GM18502 (cell line): Measurements from ENCODE around the gene HES5.

Source experiments
- ATAC-seq: cut with Tn5 transposase; IDR thresholded peaks from one replicate; pipeline ENCODE4 v1.9.1; 2021; ENCODE audit warnings: mild to moderate bottlenecking; ENCODE audit not compliant: unreplicated experiment, poor library complexity

The HES5 gene

DNA sequence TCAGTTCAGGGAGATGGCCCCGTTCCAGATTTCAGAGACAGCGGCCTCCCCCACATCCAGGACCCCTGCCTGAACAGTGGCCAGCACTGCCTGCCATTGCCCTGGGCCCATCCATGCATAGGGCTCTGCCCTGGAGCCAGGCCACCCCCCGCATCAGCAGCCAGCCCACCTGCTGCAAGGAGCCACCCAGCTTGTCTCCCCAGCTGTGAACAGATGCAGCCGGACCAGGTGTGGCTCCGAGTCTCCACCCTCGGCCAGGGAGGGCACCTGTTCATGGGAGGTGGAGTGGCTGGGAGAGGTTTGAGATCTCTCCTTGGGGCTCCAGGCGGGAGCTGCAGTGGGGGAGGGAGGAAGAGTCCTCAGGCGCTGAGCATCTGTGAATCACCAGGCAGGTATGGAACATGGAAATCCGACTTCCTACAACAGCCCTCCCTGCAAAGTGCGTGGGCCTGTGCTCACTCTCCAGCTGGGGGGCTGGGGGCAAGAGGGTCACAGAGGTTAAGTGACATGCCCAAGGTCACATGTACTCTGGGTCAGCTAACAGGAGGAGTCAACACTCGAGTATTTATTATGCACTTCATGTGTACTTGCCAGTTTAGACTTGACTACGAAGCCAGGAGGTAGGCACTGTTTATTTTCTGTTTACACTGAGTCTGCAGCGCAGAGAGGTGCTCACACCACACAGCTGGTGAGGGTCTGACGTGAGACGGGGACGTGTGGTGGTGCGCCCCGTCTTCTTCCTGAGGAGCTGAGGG, 4.8 kb upstream of the HES5 start:
- ATAC-seq = no peak

DNA sequence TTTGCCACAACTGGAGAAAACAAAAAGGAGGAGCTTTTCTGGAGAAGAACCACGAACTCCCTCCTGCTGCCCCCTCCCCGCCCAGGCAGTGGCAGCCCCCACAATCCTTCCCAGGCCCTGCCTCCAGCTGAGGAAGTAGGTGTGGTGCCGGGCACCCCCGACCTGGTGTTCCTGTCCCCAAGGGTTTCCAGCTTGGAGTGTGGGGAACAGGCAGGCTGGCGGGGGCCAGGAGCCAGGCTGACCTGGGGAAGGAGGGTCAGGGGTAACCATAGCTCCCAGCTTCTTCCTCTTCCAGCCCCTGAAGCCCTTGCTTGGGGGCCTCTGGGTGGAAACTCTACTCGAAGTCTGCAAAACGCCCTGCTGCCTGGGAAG, 4.2 kb upstream of the HES5 start:
- ATAC-seq = no peak

DNA sequence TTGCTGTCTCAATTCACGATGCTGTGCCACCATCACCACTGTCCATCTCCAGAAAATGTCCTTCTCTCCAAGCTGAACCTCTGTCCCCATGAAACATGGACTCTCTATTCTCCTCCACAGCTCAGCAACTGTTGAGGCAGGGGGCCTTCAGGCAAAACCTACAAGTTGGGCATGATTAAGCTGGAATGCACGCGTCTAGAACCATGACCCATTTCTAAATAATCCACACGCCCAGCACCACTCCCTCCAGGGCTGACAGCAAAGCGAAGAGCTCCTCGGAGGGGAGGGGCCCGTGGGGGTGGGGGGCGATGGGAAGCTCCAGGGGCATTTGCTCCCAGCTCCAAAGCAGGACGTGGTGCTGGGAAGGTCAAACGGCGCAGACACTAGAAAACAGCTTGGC, 3.3 kb upstream of the HES5 start:
- ATAC-seq = no peak

DNA sequence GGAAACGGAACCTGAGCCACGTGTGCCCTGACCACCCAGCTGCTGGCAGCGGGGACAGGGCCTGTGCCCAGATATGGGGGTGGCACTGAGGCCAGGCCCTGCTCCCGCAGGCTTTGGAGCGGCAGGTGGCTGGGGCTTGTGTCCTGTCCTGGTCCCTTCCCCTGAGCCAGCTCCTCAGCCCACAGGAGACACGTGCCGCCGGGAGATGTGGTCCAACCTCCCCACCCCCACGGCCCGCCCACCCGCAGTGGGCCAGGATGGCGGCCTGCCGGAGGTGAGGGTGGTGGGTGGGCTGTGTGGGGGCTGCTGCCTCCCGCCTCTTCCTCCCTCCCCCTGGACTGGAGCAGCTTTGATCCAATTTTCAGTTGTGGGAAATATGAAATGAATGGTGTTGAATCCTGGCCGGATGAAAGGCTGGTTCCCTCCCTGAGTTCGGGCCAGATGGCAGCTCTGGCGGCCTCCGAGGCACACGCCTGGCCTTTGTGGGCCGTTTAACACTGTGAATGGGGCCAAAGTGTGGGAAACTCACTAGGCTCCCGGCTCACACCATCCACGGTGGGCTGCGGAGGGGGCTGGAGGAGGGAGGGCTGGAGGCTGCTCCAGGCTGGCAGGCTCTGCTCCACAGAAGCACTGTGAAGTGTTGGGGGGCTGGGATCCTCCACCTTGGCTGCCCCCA, 2.6 kb upstream of the HES5 start:
- no peak for ATAC-seq

DNA sequence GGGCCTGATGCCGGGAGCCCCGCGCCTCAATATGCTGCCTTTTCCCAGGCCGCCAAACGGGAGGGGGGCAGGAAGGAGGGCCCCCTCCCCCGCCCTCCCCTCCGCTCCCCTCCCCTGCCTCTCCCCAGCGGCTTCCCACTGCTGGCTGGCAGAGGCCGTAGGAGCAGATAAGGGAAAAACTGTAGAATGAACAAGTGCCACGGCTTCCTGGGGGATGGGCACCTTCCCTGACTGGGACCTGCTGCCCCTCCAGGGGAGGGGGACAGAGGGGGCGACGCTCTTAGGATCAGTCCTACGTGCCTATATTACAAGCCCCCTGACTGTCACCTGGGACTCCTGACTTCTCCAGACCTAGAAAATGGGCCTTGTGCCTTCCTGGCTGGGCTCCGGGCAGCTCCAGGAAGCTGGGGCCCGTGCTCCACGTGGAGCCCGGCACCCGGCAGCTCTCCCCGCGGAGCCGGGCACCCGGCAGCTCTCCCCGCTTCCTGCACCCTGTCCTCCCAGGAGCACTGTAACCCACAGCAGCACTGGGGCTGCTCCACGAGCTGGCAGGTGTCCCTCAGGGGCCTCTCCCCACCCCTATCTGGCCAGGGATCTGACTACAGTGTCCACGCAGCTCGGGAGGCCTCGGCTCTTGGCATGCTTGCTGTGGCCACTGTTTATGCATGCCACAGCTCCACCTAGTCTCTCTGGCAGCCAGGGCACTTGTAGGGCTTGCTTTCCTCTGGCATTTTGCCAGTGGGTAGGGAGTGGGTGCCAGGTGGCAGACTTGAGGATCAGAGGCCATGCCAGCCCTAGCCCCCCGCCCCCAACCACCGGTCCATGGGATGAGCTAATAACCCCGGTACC, 674 bp upstream of the HES5 start:
- ATAC-seq = no peak

DNA sequence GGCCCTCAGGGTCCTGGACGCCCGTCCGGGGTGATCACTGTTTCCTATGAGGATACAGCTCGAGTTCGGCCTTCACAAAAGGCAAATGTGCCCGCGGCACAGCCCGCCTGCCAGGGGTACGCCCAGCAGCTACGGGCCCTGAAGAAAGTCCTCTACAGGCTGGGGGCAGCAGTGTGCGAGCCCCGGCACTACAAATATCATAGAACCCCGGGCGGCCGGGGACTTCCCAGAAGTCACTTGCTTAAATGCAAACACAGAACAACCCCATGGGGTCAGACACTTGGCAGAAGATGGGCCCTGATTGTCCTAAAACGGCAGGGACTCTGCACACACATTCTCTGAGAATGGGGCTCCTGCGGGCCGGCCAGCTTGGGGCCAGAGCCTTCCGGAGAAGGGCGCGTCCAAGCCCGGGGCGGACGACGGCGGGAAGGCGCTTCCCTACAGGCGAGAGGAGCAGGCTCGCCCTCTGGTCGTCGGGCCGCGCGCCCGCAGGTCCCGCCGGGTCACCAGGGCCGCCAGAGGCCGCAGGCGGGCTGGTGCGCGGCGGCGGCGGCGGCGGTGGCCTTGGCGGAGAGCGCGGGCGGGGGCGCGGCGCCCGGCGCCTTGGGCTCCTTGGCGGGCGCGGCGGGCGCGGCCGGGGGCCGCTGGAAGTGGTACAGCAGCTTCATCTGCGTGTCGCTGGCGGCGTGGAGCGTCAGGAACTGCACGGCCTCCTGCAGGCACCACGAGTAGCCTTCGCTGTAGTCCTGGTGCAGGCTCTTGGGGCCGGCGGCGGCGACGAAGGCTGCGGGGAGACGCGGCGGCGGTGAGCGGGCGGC, 888 bp downstream of the HES5 start:
- no peak for ATAC-seq

DNA sequence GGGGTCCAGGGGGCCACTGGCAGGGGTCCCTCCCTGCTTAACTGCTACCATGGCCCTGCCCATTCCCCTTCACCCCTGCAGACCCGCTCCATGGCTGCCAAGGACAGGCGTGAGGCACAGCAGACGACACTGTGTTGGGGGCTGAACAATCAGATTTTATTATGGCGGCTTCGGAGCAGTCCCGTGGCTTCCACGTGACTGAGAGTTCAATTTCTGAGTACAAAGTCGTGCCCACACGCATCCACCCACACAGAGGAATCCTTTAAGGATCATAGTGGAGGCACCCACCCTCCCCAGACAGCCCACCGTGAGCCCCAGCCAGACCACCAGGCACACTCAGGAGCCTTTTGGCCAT, 1.5 kb downstream of the HES5 start:
- ATAC-seq = no peak

DNA sequence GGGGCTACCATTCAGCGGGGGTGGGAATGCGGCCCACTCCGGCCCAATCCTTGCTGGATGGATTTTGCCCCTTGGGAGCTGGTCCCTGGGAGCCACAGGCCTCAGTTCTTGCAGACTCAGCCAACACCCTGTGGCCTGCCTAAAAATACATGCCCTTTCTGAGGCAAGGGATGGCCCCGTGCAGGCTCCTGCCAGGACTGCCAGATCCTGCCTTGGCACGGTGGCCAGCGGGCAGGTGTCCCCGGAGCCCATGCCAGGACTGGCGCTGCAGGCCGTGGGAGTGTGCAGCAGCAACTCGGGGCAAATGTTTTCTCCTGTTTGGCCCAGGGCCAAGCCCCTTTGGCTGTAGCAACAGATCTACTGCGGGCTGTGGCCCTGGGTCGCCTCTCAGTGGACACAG, 2.0 kb downstream of the HES5 start:
- no peak for ATAC-seq

DNA sequence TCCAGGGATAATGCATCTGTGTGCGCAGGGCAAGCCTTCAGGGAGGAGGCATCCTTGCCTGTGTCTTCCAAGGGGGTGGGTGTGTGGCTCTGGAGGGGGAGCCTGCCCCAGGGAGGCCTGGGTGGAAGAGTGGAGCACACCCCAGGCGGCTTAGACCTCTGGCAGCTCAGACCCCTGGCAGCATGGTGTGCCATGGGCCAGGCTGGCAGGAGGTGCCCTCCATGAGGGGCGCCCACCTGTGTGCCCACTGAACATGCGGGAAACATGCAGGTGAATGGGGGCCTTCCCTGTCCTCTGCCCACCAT, 2.6 kb downstream of the HES5 start:
- ATAC-seq = no peak

DNA sequence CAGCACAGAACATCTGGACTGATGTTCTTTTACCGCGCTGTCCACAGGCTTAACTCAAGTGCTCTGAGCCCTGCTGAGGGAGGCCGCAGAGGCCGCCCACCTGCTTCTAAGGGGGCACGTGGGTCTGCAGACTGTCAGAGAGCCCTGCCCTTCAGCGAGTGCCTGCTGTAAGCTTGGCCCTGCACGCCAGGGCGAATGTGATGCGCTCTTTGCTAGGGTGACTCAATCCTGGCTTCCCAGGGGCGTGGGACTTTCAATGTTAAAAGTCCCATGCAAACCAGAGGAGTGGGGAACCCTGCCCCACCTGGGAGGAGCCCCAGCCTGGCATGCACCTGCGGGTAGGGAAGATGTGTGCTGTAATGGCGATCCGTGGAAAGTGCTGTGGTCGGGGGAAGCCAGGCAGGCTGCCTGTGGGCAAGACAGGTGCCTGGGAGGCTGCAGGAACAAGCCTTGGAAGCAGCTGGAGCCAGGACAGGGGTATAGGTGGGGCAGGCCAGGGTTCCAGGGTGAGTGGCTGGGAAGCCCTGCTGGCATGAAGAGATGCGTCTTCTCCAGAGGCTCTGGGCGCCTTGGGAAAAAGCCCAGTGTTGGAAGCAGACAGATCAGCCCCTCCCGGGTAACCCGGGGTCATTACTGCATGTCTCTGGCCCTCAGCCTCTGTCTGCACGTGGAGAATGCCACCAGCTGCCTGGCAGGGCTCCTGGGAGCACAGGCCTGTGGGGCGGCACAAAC, 3.1 kb downstream of the HES5 start:
- ATAC-seq = peak; percentile 38

DNA sequence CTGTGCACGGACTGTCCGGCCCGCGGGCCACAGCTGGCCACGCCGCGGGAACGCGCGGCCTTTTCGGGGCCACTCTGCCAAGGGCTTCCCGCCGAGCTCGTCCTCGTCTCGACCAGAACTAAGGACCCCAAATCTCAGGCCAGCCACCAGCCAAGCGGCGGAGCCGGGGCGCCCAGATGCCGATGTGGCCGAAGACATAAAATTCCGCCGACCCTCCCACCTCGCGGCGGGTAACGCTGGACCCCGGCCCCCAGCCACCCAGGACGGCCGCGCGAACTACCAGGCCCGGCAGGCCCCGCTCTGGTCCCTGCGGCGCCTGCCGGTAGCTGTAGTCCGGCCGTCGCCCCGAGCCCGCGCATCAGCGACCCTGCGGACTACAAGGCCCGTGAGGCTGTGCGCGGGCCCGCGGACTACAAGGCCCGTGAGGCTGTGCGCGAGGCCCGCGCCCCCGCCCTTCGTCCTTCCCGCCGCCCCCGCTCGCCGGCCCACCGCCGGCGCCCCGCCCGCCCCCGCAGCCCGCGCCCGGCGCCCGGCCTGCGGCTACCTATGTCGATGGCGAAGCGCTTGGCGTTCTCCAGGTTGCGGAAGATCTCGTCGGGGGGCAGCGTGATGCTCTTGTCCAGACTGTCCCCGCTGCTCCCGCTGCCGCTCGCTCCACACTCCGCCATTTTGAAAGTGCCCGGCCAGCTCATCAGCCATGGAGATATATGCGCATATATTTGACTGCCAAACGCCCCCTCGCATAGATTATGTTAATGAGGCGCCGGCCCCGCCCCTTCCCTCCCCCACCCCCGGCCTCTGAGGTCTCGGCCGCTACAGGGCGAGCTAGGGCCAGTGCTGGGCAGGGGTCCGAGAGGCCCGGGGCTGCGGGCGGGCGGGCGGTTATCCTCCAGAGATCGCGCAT, 3.9 kb downstream of the HES5 start, which contains the start of gene PANK4:
PANK4 (minus strand) TSS at position 677 of the 904 bp plus-strand sequence; CDS start at position 668, 9 bp downstream.
- peak; percentile 82 for ATAC-seq

DNA sequence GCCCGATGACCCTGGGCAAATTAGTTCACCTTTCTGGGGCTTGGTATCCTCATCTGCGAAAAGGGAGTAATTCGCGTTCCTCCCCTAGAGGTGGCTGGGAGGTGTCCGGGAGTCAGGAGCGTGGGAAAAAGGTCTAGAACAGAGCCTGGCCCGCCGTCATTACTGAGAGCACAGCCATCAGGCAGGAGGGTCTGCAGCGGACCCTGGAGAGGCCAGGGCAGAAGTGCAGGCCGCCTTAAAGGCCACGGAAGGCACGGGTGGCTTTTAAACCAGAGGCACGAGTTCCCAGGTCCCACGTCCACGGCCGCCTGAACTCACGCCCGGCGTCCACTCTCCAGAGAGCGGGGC, 4.5 kb downstream of the HES5 start:
- no peak for ATAC-seq

DNA sequence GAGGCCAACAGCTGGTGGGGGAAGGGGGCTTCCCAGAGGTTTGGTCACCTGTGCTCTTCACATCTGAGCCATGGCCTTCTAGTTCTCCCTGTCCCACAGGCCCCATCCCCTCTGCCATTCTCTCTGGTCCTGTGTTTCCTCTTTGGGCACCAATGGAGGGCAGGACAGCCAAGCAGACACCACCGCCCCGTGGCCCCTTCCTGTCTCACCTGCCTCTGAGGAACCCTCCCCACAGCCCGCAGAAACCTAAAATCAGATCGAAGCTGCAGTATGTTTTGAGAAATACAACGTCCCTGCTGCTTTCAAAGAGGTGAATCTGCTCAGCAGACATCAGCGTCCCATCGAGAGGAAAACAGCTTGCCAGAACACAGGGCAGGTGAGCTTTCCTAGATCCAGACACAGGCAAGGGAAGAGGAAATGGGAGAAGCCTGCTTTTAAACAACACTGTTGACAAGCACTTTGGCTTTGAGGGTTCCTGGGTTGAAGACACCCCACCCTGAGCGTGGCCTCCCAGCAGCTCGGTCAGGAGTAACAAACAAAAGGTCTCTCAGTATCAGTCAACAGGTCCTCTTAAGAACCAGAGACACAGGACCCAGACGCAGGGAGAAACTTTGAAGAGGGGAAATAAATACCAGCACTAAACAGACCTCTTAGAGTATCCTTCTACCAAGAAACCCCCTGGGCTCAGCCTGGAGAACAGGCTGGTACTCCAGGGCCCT, 6.0 kb downstream of the HES5 start:
- ATAC-seq = no peak

DNA sequence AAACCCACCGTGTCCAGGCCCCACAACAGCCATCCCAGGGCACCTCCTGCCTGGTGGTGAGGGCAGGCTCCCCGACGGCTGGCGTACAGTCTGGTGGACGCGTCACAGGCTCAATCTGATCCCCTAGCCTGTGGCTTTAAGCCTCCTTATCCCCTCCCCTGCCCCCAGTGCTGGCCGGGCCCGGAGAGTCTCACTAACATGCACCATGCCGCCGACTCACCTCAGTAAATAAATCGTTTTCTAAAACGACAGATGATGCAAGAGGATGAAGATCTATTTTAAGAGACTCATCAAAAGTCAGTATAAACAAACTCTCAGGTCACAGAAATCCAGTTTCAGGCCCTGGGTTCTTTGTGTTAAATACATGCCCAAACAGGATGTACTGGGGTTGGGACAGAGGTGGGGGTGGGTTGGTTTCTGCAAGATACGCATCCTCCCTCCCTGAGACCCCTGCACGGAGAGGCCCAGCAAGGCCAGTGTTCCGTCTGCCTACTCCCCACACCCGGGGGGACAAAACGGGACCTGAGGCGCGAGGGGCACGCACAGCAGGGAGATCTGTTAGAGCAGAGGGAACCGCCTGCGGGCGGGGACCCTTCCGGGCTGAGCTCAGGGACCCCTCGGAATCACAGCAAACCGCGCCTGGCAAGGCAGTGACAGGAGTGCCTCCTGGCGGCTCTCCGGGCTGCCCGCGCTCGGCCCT, 6.7 kb downstream of the HES5 start:
- ATAC-seq = no peak

DNA sequence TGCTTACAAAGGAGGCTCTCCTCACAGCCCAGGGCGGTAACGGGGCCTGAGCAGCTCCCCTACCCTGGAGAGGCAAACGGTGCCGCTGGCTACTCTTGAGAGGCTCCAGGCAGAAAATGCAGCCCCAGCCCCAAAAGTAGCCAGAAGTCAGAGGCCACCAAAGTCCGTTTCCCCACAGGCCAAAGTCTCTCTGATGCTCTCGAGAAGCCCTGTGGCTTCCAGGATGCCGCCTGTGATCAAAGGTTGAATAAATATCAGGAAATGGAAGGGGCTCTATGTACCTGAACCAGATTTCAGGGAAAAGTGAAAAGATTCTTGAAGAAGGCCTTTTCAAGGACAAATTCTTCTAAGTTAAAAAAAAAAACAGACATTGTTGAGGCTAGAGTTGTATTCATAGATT, 7.8 kb downstream of the HES5 start:
- no peak for ATAC-seq

DNA sequence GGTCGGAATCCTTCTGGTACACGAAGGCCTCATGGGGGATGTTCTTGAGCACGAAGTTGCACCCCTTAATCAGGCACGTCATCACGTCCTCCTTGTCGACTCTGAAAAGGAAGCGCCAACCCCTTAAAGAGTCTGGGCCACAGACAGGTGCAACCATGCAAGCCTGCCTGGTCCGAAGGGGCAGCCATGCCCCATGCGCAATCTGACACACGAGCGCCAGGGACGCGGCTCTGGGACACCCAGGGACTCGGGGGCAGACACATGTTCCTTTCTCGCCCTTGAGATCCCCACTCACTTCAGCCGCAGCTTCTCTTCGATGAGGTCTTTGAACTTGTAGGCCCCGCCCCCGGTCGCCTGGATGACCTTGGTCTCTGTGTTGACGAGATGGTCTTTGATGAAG, 9.3 kb downstream of the HES5 start:
- no peak for ATAC-seq

DNA sequence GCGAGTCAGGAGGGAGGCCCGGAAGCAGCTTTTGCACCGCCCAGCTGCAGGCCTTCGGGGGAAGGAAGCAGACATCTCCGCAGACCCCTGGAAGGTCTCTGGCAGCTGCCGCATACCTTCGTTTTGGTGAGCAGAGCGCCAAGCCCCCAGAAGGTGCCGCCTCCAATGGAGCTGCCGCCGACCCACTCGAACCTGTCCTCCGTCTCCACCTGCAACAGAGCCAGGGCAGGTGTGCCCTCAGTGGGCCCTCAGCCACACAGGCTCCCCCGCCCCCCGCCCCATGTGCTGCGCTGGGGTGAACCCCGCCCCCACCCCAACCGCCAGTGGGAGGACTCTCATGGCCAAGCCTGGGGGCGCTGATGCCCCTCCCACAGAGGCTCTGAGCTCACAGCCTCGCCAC, 9.9 kb downstream of the HES5 start:
- ATAC-seq = no peak

DNA sequence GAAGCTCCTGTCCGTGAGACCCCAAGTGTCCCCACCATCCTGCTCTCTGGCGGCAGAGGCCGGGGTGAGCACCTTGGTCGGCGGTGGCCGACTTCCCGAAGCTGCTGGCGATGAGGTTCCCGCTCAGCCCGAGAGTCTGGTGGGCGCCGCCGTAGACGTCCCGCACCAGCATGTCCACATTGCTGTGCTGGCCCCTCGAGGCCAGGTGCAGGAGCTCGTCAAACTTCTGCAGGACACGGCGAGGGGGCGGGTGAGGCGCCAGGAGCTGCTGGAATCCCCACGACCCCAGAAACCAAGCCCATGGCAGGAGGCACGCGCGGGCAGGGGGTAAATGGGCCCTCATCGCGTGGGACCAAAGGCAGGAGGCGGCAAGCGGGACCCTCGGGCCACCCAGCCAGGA, 10.3 kb downstream of the HES5 start:
- no peak for ATAC-seq
